HFF-Myc (cell line): ENCODE measurements around the gene FBN1.

ENCODE experiments used
- DNase-seq: peaks from one replicate; pipeline ENCODE4 v3.0.0-alpha.2; 2011; ENCODE audit warnings: low read depth; ENCODE audit errors: extremely low read depth
- H3K4me3 ChIP-seq: replicated peaks from 2 replicates; pipeline ENCODE4 v1.5.1; 2011; ENCODE audit warnings: low read depth, mild to moderate bottlenecking, control low read depth, low read length
- TF ChIP-seq, protein P1 (sequence below): IDR thresholded peaks from 2 replicates; pipeline ENCODE4 v1.5.1; 2012; ENCODE audit warnings: mild to moderate bottlenecking, low read depth, low read length, control low read depth; ENCODE audit errors: missing control alignments

FBN1 gene

DNA sequence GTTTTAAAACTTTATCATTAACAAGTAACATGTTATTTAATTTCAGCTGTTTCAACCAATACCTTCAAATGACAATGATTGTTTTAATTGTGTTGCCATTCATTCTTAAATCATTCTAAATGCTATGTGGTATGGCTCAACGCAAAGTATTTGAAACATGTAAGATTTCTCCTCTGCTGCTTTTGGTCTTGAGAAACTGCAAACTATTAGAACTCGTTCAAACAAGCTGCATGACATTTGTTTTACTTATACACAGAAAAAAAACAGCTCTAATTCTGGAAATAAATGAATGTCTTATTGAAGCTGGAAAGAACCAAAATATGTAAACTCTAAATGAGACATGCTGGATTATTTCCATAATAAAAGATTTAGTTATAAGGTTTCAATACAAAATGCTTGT, 29.3 kb downstream of the FBN1 start:
- TF ChIP-seq, protein P1, sequence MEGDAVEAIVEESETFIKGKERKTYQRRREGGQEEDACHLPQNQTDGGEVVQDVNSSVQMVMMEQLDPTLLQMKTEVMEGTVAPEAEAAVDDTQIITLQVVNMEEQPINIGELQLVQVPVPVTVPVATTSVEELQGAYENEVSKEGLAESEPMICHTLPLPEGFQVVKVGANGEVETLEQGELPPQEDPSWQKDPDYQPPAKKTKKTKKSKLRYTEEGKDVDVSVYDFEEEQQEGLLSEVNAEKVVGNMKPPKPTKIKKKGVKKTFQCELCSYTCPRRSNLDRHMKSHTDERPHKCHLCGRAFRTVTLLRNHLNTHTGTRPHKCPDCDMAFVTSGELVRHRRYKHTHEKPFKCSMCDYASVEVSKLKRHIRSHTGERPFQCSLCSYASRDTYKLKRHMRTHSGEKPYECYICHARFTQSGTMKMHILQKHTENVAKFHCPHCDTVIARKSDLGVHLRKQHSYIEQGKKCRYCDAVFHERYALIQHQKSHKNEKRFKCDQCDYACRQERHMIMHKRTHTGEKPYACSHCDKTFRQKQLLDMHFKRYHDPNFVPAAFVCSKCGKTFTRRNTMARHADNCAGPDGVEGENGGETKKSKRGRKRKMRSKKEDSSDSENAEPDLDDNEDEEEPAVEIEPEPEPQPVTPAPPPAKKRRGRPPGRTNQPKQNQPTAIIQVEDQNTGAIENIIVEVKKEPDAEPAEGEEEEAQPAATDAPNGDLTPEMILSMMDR, result no peak
- no peak overlapping the region for H3K4me3 ChIP-seq
- no peak for DNase-seq

DNA sequence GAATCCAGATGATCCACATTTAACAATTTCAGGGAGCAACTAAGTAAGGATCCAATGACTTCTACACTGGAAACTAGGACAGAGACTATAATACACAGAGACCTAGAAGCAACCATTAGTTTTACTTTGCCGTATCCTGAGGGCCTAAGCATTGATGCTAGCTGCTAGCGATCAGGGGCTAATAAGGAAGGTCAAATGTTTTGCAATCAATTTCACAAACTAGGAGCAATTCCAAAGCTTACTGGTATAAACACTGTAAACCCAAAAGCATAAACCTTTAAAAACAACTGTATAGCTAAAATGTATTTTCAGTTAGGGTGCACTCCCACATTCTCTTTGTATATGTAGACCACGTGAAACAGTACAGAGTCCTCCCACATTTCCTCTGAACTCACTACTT, 31.5 kb downstream of the FBN1 start:
- H3K4me3 ChIP-seq, result no peak overlapping the region
- DNase-seq, result no peak
- TF ChIP-seq, protein P1, result no peak

DNA sequence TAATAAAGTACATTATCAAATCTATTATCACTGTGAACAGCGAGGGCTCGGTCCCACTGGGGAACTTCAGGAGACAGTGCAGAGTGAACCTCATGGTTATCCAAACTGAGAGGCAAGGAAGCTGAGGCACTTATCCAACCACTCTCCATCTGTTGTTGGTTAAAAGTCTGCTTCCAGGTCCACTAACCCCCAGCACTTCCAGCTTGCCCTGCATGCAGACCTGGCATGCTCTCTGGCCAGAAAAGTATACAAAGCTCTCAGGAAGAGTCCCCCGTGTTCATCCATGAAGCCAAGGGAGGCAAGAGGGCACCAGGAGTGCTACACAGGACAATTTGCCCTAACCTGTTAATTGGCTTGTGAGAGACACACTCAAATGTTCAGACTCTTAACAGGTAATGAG, 36.0 kb downstream of the FBN1 start:
- H3K4me3 ChIP-seq, result no peak overlapping the region
- no peak for DNase-seq

DNA sequence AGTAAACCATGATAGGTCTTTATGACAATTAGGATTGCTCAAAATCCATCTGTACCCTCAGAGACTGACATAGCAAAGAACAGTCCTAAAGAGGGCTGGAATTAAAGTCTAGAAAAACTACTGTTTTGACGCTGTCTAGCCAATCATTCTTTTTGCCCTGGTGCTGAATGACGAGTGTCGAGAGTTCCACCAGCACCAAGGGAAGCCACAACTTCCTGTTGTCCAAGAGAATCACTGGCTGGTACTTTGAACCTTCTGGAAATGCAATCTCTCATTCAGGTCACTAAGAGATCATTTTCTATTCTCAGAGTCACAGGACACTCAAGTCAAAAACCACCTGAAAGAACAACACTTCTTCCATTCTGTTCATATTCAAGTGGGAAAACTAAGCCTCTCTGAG, 37.7 kb downstream of the FBN1 start:
- H3K4me3 ChIP-seq, result no peak overlapping the region
- TF ChIP-seq, protein P1, result no peak
- no peak for DNase-seq

More for the DNA sequence above, 36.0 kb downstream of the FBN1 start:
- TF ChIP-seq, protein P1, result no peak

DNA sequence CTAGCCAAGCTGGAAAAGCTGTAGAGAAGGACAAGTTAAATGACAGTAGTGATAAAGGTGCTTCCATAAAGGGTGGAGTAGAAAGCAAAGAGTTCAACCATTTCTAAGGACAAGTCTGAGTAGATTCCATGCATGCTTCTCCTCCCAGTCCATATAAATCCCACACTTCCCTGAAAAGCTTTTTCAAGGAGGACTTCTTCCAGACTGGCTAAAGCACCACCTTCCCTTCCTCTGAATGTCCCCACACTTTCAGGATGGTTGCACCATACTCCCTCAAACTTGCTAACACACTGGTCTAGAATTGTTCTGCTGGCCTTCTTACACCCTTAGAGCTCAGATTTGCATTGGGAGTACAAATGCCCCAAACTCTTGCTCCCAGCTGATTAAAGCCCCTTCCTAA, 40.9 kb downstream of the FBN1 start:
- TF ChIP-seq, protein P1, result no peak
- no peak overlapping the region for H3K4me3 ChIP-seq
- DNase-seq, result no peak

DNA sequence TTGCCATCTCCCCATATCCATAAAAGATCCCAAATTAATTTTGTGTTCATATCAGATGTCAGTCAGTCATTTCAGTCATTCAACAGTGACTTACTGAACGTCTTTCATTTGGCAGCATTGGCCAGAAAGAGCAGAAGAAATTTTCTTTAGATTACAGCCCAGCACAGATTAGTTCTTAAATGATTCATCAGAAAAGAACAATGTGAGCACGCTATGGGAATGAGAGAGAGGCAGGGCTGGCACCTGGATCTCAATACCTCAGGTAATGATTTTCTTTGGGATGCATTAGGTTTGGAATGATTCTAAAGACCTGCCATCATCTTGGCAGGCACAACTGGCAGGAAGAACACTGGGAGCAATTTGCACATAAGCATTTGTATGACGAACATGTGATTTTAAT, 41.6 kb downstream of the FBN1 start:
- TF ChIP-seq, protein P1, result no peak
- no peak for DNase-seq
- H3K4me3 ChIP-seq, result no peak overlapping the region

DNA sequence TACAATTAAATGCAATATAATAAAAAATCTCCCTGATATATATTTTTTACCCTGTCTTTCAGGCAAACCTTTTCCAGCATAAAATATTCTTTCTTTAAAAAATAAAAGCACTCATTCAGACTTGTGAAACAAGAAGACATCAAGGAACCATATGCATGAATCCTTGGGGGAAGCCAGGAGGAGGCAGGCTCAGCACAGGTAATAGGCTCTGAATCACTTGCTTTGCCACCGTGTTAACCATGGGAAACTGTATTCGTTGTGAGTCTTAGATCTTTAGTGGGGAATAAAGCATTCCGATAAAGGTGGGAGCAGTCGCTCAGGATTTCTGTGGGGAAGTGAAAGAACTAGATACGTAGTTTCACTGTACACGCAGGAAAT, 42.4 kb downstream of the FBN1 start:
- no peak for DNase-seq
- TF ChIP-seq, protein P1, result no peak
- no peak overlapping the region for H3K4me3 ChIP-seq
